Prostate gland (tissue), 2 donors: ENCODE results near the gene MEF2D. TPM values are rescaled to one million over a fixed set of nuclear protein-coding genes. Genes with fewer than 3 reads are reported as not detected.

Source experiments
- DNase-seq: peaks from one replicate; pipeline ENCODE4 v3.0.0-alpha.2; 2019; ENCODE audit warnings: low spot score
- H3K27ac ChIP-seq, 2 donors: fragments of 200-600 bp; sonication (generic); 2 replicates each; pipeline ENCODE4 v1.5.1; 2017 to 2019
- H3K27me3 ChIP-seq: fragments of 200-600 bp; sonication (generic); replicated peaks from 2 replicates; pipeline ENCODE4 v1.5.1; 2019; ENCODE audit not compliant: insufficient read depth
- H3K36me3 ChIP-seq, 2 donors: fragments of 200-600 bp; sonication (generic); 1 replicate in 1 of 2; 2 replicates in 1 of 2; pipeline versions ENCODE4 v1.5.1 to v1.8.1; 2017 to 2019
- H3K4me1 ChIP-seq: fragments of 200-600 bp; sonication (generic); replicated peaks from 2 replicates; pipeline ENCODE4 v1.5.1; 2019
- H3K4me3 ChIP-seq, 2 donors: fragments of 200-600 bp; sonication (generic); 2 replicates each; pipeline ENCODE4 v1.5.1; 2017 to 2019
- H3K9me3 ChIP-seq: fragments of 200-600 bp; sonication (generic); 2 replicates; pipeline ENCODE4 v1.5.1; 2017
- CTCF ChIP-seq, 4 experiments: fragments of 200-600 bp in 2 of 4; fragments of 450-650 bp in 2 of 4; sonication (generic) in 2 of 4; IDR thresholded peaks; 1 replicate in 3 of 4; 2 replicates in 1 of 4; pipeline ENCODE4 v1.5.1; 2016 to 2019; ENCODE audit warnings: antibody characterized with exemption in 4 of 4, mild to moderate bottlenecking in 2 of 4, moderate library complexity in 2 of 4
- POLR2A ChIP-seq: fragments of 450-650 bp; IDR thresholded peaks from one replicate; pipeline ENCODE4 v1.6.1; 2016; ENCODE audit warnings: antibody characterized with exemption, mild to moderate bottlenecking
- POLR2AphosphoS5 ChIP-seq: sonication (generic); formaldehyde crosslinking; IDR thresholded peaks from one replicate; pipeline ENCODE4 v1.6.1; 2017; ENCODE audit warnings: antibody characterized with exemption
- WGBS: methylation state at CpG from one replicate; pipeline ENCODE4 v1.1.5; 2018; 5-methylcytosine and 5-hydroxymethylcytosine counted together
- intact Hi-C: fragments of 100-400 bp; cut with DNase I; formaldehyde crosslinking; loops from one replicate; pipeline ENCODE4 v1.14.2; 2022
- total RNA-seq, 2 donors: library from RNA; depleted of rRNA; stranded (reverse); fragments of >200 nt; gene quantifications; one replicate each; pipeline ENCODE4 v1.1.0, GENCODE V29; 2016

Gene MEF2D
- total RNA-seq, 2 donors from 2014 or later, result 52.1 to 128 TPM

- Histone ChIP-seq H3K27ac (no peak overlapping the region), H3K27me3 (peaks cover 32% of the 10 kb centered on the region), H3K36me3 (no peaks in the 10 kb centered on the region), H3K4me3 (no peak overlapping the region), H3K4me1 (peaks cover 7% of the 10 kb centered on the region), H3K9me3 (no peaks in the 10 kb centered on the region)
- 23% methylated on average over 11 of the region's 11 CpGs for WGBS
- no peak for TF ChIP-seq POLR2A
- no peak for TF ChIP-seq CTCF (IDR thresholded peaks at IDR 0.05)
- intact Hi-C loops, result no loop called here
- no peak for DNase-seq
These were observed 61.4 kb downstream of the MEF2D start for GRCh38 chr1:156439036-156439776.

- 33% methylated on average over 7 of the region's 7 CpGs for WGBS
These were observed 62.1 kb downstream of the MEF2D start for GRCh38 chr1:156438278-156438987.

GRCh38 chr1:156437037-156437867 lies 63.3 kb downstream of the MEF2D start:
- peaks cover 7% of the 10 kb centered on the region for H3K4me1 ChIP-seq
- 24% methylated on average over 19 of the region's 19 CpGs for WGBS
- TF ChIP-seq POLR2AphosphoS5 (no peak), CTCF (IDR thresholded peaks at IDR 0.05) (no peak), POLR2A (no peak)
- intact Hi-C loops, result no loop called here
- H3K27me3 ChIP-seq, result peaks cover 28% of the 10 kb centered on the region
- H3K36me3 ChIP-seq, result no peaks in the 10 kb centered on the region
- no peak for DNase-seq
- no peak overlapping the region for H3K27ac ChIP-seq
- no peak overlapping the region for H3K4me3 ChIP-seq
- no peaks in the 10 kb centered on the region for H3K9me3 ChIP-seq

More at GRCh38 chr1:156438278-156438987, 62.1 kb downstream of the MEF2D start:
- Histone ChIP-seq H3K36me3 (no peaks in the 10 kb centered on the region), H3K27ac (no peak overlapping the region), H3K4me3 (no peak overlapping the region), H3K4me1 (peaks cover 7% of the 10 kb centered on the region), H3K27me3 (peaks cover 30% of the 10 kb centered on the region), H3K9me3 (no peaks in the 10 kb centered on the region)
- intact Hi-C loops, result no loop called here
- no peak for DNase-seq
- TF ChIP-seq POLR2AphosphoS5 (no peak), CTCF (IDR thresholded peaks at IDR 0.05) (no peak), POLR2A (no peak)

DNA sequence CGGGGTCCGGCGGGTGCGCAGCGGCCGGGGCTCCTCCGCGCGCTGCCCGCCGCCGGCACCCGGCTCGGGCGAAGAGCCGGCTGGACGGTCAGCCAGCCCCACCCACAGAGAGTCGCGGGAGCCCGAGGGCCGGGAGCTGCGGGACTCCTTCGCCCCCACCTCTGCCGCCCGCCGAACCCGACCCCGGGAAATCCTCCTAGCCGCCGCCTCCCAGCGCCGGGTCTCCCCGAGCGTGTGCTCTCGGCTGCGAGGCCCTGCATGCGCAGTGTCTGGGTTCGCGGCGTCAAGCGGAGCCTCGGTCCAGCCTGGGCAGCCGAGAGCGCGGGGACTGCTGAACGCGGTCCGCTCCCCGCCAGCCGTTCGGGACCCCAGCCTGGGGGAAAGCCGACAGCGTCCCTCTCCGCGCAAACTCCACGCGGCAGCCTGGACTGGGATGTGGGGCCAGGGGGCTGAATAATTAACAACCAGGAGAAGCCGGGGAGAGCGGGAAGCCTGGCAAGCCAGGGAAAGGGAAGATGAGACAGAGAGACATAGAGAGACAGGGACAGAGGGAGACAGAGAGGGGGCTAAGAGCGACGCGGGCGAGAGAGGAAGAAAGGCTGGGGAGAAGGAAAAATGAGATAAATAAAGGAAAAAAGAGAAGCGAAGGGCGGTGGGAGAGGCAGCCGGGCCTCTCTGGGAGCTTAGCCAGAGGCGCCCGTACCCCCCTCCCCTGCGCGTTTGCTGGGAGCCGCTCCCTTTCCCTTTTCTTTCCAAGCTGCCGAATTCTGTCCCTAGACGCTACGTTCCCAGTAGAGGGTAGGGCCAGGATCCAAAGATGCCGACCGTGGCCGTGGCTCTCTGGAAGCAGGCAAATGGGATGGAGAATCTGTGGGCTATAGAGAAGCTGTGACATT lies 64.2 kb downstream of the MEF2D start:
- Histone ChIP-seq H3K27me3 (peaks cover 27% of the 10 kb centered on the region), H3K9me3 (no peaks in the 10 kb centered on the region), H3K27ac (no peak overlapping the region), H3K4me3 (peak overlapping the region in 1 of 2 donors; percentile 6), H3K36me3 (no peaks in the 10 kb centered on the region), H3K4me1 (peaks cover 7% of the 10 kb centered on the region)
- no peak for DNase-seq
- TF ChIP-seq POLR2A (no peak), CTCF (IDR thresholded peaks at IDR 0.05) (no peak), POLR2AphosphoS5 (no peak)
- 5% methylated on average over 77 of the region's 77 CpGs for WGBS
- intact Hi-C loops, result no loop called here
